ENCODE results near the gene IL16.

Gene IL16

DNA sequence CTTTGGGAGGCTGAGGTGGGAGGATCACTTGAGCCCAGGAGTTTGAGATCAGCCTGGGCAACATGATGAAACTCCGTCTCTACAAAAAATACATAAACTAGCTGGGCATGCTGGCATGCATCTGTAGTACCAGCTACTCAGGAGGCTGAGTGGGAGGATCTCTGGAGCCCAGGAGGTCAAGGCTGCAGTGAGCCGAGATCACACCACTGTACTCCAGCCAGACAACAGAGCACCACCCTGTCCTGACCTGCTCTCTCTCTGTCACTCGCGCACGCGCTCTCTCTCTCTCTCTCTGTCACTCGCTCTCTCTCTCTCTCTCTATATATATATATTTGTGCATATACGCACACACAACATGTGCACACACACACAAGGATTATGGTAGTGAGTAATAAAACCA is 61.8 kb downstream of the IL16 start:
- TF ChIP-seq SPI1 (IDR thresholded peaks at IDR 0.05; ENCODE audit: borderline replicate concordance, low read depth) (no peak), POLR2AphosphoS5 (IDR thresholded peaks at IDR 0.05; ENCODE audit: low read depth) (no peak), GABPA (IDR thresholded peaks at IDR 0.05; ENCODE audit: low read depth) (no peak)
- TF ChIP-seq, protein P1, sequence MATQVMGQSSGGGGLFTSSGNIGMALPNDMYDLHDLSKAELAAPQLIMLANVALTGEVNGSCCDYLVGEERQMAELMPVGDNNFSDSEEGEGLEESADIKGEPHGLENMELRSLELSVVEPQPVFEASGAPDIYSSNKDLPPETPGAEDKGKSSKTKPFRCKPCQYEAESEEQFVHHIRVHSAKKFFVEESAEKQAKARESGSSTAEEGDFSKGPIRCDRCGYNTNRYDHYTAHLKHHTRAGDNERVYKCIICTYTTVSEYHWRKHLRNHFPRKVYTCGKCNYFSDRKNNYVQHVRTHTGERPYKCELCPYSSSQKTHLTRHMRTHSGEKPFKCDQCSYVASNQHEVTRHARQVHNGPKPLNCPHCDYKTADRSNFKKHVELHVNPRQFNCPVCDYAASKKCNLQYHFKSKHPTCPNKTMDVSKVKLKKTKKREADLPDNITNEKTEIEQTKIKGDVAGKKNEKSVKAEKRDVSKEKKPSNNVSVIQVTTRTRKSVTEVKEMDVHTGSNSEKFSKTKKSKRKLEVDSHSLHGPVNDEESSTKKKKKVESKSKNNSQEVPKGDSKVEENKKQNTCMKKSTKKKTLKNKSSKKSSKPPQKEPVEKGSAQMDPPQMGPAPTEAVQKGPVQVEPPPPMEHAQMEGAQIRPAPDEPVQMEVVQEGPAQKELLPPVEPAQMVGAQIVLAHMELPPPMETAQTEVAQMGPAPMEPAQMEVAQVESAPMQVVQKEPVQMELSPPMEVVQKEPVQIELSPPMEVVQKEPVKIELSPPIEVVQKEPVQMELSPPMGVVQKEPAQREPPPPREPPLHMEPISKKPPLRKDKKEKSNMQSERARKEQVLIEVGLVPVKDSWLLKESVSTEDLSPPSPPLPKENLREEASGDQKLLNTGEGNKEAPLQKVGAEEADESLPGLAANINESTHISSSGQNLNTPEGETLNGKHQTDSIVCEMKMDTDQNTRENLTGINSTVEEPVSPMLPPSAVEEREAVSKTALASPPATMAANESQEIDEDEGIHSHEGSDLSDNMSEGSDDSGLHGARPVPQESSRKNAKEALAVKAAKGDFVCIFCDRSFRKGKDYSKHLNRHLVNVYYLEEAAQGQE (IDR thresholded peaks at IDR 0.05; ENCODE audit: insufficient replicate concordance, low read depth): no peak
- TF ChIP-seq, protein P2, sequence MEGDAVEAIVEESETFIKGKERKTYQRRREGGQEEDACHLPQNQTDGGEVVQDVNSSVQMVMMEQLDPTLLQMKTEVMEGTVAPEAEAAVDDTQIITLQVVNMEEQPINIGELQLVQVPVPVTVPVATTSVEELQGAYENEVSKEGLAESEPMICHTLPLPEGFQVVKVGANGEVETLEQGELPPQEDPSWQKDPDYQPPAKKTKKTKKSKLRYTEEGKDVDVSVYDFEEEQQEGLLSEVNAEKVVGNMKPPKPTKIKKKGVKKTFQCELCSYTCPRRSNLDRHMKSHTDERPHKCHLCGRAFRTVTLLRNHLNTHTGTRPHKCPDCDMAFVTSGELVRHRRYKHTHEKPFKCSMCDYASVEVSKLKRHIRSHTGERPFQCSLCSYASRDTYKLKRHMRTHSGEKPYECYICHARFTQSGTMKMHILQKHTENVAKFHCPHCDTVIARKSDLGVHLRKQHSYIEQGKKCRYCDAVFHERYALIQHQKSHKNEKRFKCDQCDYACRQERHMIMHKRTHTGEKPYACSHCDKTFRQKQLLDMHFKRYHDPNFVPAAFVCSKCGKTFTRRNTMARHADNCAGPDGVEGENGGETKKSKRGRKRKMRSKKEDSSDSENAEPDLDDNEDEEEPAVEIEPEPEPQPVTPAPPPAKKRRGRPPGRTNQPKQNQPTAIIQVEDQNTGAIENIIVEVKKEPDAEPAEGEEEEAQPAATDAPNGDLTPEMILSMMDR (IDR thresholded peaks at IDR 0.05; ENCODE audit: insufficient read depth, low read length): no peak
- no peak overlapping the region for H3K27ac ChIP-seq (replicated peaks)
- no peak overlapping the region for H3K4me3 ChIP-seq (replicated peaks; ENCODE audit: insufficient read depth, low read length)
- DNase-seq (ENCODE audit: low read depth in 1 of 2, low spot score in 1 of 2): no peak
- peaks cover 5% of the 10 kb centered on the region for H3K27me3 ChIP-seq (ENCODE audit: insufficient read depth, poor library complexity, severe bottlenecking)

DNA sequence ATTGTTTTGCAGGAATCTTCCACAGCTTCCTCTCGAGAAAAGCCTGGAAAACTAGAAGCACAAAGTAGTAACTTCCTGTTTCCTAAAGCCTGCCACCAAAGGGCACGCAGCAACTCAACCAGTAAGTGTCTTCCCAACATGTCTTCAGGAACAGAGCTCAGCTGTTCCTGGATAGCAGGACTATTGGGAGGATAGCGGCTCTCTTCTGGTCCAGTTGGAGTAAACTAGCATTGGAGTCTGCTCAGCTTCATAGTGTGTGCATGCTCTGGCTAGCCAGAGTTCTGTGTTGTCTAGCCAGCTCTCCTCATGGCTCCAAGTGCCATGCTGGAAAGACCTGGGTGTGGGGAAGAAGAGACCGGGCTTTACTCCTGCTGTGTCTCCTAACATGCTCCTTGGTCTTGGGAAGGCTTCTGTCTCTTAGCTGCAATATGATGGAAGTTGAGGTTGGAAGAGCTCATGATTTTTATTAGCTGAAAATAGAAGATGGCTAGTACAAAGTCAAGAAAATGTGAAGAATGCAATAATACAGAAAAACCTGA is 63.1 kb downstream of the IL16 start:
- DNase-seq (ENCODE audit: low read depth in 1 of 2, low spot score in 1 of 2): no peak
- Histone ChIP-seq H3K27ac (replicated peaks) (no peak overlapping the region), H3K27me3 (ENCODE audit: insufficient read depth, poor library complexity, severe bottlenecking) (peaks cover 5% of the 10 kb centered on the region), H3K4me3 (replicated peaks; ENCODE audit: insufficient read depth, low read length) (no peak overlapping the region)
- TF ChIP-seq POLR2AphosphoS5 (IDR thresholded peaks at IDR 0.05; ENCODE audit: low read depth) (no peak), GABPA (IDR thresholded peaks at IDR 0.05; ENCODE audit: low read depth) (no peak), SPI1 (IDR thresholded peaks at IDR 0.05; ENCODE audit: borderline replicate concordance, low read depth) (no peak)
- TF ChIP-seq, protein P2 (IDR thresholded peaks at IDR 0.05; ENCODE audit: insufficient read depth, low read length): no peak
- TF ChIP-seq, protein P1 (IDR thresholded peaks at IDR 0.05; ENCODE audit: insufficient replicate concordance, low read depth): no peak

DNA sequence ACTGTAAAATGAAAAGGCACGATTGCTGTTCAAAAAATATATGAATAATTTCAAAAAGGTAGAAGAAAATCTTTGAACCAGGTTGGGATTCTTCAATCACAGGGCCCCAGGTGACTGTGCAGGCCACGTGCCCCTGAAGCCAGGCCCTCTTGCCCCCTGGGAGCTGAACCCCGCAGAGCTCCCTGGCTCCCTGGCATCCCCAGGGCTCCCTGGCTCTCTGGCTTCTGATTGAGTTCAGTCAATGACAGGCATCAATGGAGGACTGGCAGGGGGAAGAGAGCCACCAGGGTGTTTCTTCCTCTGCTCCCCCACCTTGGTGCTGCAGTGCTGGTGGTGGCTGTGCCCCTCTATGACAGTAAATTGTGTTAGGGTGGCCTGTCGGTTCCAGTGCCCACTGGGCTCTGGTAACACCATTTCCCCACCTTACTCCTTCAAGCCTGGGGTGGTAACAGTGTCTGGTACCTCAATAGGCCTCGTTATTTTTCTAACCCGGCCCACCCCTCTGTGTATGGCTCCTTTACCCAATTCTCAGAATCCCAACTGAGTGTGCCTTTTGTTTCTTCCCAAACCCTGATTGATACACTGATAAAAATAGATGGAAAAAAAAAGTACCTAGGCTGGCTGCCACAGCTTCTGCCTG is 64.6 kb downstream of the IL16 start:
- peaks cover 8% of the 10 kb centered on the region for H3K27me3 ChIP-seq (ENCODE audit: insufficient read depth, poor library complexity, severe bottlenecking)
- no peak overlapping the region for H3K27ac ChIP-seq (replicated peaks)
- no peak overlapping the region for H3K4me3 ChIP-seq (replicated peaks; ENCODE audit: insufficient read depth, low read length)
- TF ChIP-seq, protein P2 (IDR thresholded peaks at IDR 0.05; ENCODE audit: insufficient read depth, low read length): no peak
- TF ChIP-seq GABPA (IDR thresholded peaks at IDR 0.05; ENCODE audit: low read depth): no peak
- no peak for TF ChIP-seq SPI1 (IDR thresholded peaks at IDR 0.05; ENCODE audit: borderline replicate concordance, low read depth)
- TF ChIP-seq POLR2AphosphoS5 (IDR thresholded peaks at IDR 0.05; ENCODE audit: low read depth): no peak
- DNase-seq (ENCODE audit: low read depth in 1 of 2, low spot score in 1 of 2): no peak

All from HL-60 (cell line).